GM19328 (cell line): Measurements from ENCODE around the gene RPS25.
A peak's percentile ranks its signal among the peaks of the same experiment; 100 is the strongest.
"Not testable (repeated sequence)": the region's sequence is repeated elsewhere in the genome, so short reads cannot be mapped to it uniquely, and the experiment has no call there.

Experiments used
- ATAC-seq: cut with Tn5 transposase; IDR thresholded peaks from one replicate; pipeline ENCODE4 v1.9.1; 2021; ENCODE audit warnings: mild to moderate bottlenecking, moderate library complexity; ENCODE audit not compliant: unreplicated experiment

Gene RPS25

DNA sequence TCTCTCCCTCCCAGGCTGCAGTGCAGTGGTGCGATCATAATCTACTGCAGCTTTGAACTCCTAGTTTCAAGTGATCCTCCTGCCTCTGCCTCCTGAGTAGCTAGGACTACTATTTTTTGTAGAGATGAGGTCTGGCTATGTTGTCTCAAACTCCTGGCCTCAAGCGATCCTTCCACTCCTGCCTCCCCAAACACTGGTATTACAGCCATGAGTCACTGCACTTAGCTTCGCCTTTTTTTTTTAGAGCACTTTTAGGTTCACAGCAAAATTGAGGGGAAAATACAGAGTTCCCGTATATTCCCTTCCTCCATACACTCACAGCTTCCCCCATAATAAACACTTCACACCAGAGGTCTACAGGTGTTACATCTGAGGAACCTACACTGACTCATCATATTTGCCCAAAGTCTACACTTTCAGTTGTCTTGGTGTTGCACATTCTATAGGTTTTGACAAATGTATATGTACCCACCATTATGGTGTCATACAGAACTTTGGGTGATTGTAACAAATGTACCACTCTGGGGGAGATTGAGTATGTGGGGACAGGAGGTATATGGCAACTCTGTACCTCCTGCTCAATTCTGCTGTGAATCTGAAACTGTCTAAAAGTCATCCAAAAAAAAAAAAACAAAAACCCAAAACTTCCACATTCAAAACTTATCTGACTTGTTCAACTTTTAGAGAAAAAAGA is 23.8 kb upstream of the RPS25 start:
- ATAC-seq: no peak

DNA sequence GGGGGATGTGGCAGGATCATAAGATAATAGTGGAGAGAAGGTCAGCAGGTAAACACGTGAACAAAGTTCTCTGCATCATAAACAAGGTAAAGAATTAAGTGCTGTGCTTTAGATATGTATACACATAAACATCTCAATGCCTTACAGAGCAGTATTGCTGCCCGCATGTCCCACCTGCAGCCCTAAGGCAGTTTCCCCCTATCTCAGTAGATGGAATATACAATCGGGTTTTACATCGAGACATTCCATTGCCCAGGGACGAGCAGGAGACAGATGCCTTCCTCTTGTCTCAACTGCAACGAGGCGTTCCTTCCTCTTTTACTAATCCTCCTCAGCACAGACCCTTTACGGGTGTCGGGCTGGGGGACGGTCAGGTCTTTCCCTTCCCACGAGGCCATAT is 21.3 kb upstream of the RPS25 start:
- not testable (repeated sequence) for ATAC-seq

DNA sequence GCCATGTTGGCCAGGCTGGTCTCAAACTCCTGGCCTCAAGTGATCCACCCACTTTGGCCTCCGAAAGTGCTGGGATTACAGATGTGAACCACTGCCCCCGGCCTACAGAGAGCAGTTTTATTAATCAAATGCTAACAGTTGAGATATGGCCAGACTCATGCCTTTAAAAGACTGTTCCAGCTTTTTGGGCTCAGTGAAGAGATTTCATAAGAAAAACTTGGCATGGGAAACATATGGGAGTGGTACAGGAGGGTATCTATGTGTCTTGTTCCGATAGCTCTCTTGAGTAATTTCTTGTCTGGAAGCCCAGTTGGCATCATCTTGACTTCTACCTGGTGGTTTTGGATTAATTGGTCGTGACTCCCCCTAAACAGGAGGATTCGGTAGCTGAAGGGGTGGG is 20.7 kb upstream of the RPS25 start:
- no peak for ATAC-seq

DNA sequence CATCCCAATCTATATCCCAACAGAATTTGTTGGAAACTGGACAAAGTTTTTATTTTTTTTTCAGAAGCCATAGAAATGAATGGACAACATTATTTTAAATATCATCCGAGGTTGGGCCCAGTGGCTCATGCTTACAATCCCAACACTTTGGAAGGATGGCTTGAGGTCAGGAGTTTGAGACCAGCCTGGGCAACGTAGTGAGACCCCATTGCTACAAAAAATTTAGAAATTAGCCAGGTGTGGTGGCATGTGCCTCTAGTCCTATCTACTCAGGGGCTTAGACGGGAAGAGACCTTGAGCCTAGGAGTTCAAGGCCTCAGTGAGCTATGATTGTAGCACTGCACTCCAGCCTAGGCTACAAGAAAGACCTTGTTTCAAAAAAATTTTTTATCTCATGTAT is 16.7 kb upstream of the RPS25 start:
- no peak for ATAC-seq

DNA sequence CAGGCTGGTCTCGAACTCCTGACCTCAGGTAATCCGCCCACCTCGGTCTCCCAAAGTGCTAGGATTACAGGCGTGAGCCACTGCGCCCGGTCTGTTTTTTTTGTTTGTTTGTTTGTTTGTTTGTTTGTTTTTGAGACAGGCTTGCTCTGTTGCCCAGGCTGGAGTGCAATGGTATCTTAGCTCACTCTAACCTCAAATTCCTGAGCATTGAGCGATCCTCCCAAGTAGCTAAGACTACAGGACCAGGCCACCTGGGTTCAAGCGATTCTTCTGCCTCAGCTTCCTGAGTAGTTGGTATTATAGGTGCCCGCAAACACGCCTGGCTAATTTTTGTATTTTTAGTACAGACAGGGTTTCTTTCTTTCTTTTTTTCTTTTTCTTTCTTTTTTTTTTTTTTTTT is 15.3 kb upstream of the RPS25 start:
- ATAC-seq: not testable (repeated sequence)

DNA sequence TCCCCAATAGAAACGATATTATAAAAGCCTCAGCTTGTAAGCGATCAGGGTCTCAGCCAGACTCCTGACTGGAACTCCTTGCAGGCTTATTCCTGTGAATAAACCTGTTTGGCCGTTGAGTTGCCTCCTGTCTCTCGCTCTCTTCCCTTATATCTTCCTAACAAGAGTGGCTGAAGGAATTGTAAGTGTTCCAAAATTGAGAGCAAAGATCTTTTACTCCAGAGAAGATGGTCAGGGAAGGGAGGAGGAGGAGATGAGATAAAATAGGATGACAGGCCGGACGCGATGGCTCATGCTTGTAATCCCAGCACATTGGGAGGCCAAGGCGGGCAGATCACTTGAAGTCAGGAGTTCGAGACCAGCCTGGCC is 13.8 kb upstream of the RPS25 start:
- ATAC-seq: no peak

DNA sequence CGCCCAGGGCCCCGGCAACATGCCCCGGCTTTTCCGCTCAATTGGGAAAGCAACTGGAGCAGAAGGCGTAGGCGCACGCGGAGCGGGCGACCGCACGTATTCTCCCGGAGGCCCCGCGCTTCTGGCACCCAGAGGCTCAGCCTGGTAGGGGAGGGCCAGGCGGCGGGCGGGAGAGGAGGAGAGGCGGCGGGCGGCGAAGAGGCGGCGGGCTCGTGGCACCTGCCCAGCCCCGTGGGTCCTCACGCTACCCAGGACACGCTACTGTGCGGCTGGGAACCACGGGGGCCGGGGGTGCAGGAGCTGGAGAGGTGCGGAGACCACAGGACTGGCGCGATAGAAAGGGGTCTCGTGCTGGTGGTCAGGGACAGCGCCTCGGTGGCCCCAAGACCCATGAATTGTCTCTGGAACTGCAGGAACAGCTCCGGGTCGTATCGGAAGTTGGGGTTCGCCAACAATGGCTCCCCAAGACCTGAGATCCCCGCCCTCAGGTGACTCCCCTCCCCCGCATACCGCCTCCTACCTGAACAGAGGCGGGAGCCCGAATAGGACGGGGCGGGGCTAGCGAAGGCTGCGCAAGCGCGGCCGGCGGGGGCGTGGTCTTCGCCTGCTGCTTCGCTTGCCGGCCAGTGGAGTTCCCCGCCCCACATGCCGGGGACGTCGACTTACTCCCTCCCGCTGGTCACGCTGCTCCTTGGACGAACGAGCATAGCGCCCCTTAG is 12.3 kb upstream of the RPS25 start, which contains the start of gene SLC37A4:
Gene SLC37A4, minus strand, starts transcription at position 549 of the 719 bp plus-strand sequence.
- peak; percentile 68 for ATAC-seq

DNA sequence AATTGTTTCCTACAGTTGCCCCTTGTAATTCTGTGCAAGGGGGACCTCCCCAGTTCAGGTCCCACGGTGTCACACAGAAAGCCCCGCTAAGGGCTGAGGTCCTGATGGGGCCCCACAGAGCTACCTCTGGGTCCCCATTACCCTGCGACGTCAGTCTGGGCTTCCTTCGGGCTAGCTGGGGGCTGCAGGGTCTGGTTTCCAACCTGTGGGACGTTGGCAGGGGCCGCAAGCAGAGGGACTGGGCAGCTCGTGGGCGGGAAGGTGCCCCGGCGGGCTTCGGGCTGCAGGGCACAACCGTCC is 11.8 kb upstream of the RPS25 start:
- peak; percentile 9 for ATAC-seq

DNA sequence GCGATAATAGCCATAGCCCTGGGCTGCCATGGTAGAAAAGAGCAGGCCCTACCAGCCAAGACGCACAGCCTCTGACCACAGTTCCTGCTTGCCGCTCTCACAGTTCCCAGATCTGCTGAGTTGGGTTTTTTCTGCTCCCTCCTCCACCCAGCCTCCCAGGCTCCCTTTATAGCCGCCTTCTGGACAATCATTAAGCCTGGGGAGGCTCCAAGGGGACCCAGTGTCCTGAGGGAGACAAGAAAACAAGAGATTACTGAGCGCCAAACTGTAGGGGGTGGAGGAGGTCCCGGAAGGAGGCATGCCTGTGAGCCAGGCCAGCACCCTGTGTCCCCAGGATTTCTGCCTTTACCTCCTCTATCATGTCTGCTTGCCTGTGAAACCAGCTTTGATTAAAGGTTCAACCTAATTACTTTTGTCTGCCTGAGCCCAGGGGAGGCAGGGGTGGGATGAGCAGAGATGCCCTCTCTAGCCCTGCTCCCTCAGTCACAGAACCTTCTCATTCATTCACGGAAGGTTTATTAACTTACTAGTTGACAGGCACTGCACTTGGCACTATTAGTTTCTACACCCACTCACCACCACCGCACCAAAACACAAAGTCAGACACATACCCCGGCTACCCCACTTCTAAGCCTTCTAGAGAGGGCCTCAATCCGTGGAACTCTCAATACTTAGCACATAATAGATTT is 11.3 kb upstream of the RPS25 start:
- peak; percentile 20 for ATAC-seq

DNA sequence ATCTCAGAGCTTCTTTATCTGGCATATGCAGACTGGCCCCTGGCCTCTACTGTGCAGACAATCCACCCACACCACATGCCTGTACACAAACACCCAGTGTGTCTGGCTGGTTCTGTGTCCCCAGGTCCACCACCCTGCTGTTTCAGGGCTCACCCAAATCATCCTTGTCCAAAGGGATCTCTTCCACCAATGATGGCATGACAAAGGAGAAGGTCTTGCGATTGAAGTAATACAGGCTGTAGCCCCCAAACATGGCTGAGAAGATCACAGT is 10.9 kb upstream of the RPS25 start:
- ATAC-seq: no peak

DNA sequence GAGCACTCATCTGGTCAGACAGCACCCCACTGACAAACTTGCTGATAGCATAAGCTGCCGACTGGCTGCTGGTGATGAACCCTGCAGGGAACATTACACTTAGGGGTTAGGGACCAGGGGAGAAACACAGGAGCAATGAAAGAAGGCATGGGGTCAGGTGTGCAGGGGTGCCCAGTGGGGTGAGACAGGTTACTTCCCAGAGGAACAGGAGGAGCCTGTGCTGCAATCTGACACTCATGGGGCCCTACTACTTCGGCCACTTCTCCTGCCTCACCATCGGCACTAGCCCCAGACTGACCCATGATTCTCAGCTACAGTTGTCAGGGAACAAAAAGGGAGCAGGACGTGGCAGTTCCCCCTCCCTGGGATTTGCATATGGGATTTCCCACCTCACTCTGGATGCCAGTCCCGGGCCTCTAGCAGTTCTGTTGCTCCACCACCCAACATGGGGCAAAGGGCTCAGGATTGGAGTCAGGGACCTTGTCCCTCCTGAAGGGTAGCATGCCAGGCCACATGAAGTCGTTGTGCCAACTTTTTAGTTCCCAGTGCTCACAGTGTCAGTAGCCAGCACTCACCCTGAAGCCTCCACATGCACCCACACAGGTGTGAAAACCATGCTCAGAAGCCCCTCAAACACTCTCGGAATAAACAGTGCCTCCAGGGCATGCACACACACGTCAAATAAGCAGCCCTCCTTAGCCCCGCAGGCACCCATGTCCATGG is 10.4 kb upstream of the RPS25 start:
- no peak for ATAC-seq

DNA sequence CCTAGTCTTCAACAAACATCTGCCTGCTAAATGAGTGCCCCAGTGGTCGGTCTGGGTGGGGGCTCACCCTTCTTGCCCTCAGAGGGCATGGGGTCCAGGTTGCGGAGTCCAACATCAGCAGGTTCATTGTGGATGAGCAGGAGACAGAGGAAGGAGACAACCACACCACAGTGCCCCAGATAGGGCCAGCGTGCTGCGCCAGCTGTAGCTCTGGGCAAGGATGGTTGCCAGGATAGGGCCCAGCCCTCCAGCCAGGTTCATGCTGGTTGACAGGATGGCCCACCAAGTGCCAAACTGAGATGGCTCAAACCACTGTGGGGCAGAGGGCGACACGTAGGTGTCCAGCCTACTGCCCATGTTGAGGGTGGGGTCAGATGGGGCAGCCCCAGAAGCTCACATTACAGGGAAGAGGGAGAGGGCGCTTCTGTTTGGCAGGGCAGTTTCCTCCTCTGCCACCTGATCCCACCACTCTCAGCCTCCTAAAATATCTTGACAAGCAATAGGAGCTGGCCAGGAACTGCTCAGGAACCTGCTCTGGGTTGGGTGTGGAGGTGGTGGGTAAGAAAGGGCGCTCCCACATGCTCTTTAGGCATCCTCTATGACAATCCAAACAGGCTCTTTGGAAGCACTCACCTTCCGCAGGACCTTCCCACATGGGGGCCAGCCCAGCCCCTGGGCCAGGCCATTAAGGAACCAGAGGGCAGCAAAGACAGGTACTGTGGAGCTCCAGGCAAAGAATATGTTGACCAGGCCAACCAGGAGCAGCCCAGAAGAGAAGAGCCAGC is 9.6 kb upstream of the RPS25 start:
- ATAC-seq: no peak

DNA sequence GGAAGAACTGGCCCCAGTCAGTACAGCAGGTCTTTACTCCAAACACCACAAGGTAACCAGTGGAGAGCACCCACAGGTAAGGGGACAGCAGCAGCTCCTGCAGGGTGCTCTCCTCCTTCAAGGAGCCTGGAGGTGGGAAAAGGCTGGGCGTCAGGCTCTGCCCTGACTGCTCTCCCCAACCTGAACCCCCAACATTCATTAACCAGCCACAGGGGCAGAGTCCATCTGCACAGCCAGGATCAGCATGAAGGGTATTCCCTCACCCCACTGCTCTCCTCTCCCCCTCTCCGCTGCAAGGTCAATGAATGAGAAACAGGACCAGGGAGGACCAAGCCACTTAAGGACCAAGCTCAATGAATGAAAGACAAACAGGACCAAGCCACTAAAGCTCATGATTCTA is 8.8 kb upstream of the RPS25 start:
- no peak for ATAC-seq

DNA sequence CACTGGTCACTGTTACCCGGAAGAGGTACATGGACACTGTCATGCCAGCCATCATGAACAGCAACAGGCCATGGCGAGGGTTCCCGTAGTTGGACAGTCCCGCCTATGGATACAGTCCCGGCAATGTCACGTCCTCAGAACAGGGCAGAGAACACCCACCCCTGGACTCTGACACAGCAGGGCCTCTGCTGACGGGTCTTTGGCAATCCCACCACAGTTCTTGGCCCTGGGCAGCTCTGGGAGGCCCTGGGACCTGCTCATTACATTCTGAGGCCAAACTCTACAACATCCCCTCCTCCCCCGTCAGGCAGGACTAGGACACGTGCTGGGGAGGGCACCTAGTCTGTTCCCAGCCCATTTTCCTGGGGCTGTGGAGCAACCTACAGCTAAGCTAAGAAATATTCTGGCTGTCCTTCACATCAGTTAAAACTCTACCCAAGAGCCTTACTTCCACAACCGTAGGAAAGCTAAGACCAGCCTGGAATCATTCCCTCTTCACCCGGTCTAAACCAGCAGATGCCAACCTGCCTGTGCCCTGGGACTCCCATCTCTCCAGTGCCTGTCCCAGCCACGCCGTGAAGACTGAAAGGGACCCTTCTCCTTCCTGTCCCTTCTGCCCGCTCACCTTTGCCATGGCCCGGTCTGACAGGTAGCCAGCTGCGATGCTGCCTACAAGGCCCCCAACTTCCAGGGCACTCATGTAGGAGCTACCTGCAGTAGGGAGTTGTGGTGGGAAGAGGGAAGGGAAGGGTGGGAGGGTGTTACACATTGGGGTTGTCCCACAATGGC is 8.0 kb upstream of the RPS25 start:
- ATAC-seq: no peak

DNA sequence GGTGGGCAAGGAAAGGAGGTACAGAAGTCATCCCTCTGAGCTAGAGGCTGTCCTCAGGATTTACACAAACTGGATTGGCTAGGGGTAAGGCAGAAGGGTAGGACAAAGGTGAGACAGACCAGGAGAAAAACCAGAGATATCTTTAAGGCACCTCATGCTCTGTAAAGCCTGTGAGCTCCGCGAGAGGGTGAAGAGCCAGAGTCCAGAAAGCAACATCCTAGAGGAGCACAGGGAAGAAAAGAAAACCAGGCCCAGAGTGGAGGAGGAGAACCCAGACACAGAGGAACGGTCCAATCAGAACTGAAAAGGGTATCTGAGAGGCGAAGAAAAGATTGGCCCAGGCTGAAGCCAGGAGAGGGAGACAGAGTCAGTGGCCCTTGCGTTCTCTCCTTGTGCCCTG is 7.4 kb upstream of the RPS25 start:
- no peak for ATAC-seq

DNA sequence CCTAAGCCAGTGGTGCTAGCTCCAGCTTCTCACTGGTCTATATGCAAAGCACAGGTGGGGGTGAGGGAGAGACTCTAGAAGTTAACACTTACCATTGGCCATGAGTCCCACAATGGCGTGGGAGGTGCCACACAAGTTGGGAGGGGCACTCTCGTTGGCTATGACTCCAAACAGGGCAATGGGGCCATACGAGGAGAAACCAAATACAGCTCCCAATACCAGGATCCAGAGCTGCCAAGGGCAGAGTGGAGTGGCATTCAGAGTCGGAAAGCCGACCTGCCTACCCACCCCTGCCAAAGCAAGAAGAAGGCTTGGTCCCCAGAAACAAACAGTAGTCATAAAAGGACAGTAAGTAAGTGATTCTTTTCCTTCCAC is 6.9 kb upstream of the RPS25 start:
- ATAC-seq: no peak

DNA sequence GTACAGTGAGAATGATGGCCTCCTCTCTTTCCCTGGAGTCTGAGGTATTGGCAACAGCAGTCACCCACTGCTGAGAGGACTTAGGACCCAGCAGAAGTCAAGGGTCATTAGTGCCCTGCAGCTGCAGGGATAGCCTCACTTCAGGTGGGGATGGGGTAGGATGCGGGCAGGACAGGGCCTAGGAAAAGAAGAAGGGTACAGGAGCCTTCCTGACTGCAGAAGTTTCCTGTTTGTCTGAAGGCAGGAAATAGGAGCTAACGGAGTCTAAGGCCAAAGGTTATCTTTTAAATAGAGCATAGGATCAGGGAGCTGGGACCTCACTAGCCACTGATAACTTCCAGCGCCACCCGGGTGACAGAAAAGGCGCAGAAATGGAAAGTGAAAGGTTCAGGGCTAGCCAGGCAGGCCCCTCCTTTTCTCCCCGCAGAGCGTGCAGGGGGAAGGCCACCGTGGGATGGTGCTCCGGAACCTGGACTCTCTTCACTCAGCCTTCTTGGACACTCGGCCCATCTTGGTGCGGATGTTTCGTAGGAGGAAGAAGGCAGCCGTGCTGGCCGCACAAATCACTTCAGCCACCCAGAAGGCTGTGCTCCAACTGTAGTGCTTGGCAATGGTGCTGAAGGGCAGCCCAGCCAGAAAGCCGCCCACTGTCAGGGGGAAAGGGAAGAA is 6.4 kb upstream of the RPS25 start:
- no peak for ATAC-seq

DNA sequence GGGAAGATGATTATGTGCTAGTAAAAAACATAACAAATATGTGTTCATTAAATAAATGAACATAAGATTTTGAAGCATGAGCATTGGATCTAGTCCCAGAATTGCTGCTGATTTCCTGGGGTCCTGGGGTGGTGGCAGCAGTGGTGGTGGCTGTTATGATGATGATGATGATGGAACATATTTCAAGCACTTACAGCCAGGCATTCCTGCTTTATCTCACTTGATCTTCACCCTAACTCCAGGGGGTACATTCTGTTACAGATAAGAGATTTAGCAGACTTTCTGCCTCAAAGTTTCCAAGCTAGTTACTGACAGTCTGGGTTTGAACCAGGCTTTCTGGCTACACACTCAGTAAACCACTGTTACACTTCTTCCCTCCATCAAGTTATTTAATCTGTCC is 5.6 kb upstream of the RPS25 start:
- no peak for ATAC-seq

DNA sequence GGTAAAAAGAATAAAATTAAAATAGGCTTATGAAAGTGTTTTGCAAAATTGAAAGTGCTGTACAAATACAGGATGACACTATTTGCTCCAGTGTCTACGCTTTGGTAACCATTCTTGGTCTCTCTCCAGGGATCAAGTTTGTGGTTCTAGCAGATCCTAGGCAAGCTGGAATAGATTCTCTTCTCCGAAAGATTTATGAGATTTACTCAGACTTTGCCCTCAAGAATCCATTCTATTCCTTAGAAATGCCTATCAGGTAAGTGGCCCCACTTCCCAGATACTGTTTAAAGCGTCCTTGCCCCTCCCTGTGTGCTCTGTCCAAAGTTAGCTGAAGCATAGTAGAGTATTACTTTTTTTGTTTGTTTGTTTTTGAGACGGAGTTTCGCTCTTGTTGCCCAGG is 3.5 kb upstream of the RPS25 start:
- no peak for ATAC-seq

DNA sequence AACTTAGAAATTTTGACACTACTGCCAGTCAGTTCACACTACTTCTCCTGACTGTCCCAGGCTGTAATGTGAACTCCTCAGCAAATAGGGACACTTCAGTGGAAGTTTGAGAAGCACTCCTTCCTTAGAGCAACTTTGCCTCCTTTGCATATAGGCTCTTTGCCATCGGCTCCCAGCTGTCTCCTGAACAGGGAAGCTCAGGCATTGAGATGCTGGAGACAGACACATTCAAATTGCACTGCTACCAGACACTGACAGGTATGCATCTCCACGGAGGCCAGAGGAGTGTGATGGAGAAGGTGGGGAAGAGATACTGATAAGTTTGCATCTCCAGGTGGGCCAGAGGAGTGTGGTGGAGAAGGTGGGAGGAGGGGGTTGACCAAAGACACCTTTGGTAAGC is 1.9 kb upstream of the RPS25 start:
- ATAC-seq: no peak
